Body of pancreas (tissue), 4 donors: ENCODE results near the gene SPNS3.

Experiments used
- CTCF ChIP-seq, 7 experiments: fragments of 450-650 bp in 4 of 7; fragments of 200-600 bp in 3 of 7; sonication (generic) in 3 of 7; IDR thresholded peaks; one replicate each; pipeline ENCODE4 v1.5.1; 2016 to 2019; ENCODE audit warnings: antibody characterized with exemption in 7 of 7
- POLR2A ChIP-seq, 3 donors: fragments of 450-650 bp; IDR thresholded peaks; one replicate each; pipeline ENCODE4 v1.6.1; 2016; ENCODE audit warnings: antibody characterized with exemption in 3 of 3, mild to moderate bottlenecking in 2 of 3

- TF ChIP-seq CTCF (IDR thresholded peaks at IDR 0.05) (no peak), POLR2A (IDR thresholded peaks at IDR 0.05) (no peak)
These were observed 90.2 kb downstream of the SPNS3 start for GRCh38 chr17:4523946-4524345.
